OCI-M1 (cell line): ENCODE results near the gene LRP5.

Experiments
- DNase-seq: peaks from one replicate; lab custom pipeline; 2025; lab: John Stamatoyannopoulos, UW

Gene LRP5

GRCh38 chr11:68312117-68312779, at the start of gene LRP5:
Gene LRP5 (plus strand): TSS chr11:68312591. CDS start chr11:68312715, 124 bp downstream.
- DNase-seq = peak; percentile 80

- DNase-seq = no peak
Measured at GRCh38 chr11:68263444-68264035, 48.9 kb upstream of the LRP5 start.

- DNase-seq = no peak
Measured at GRCh38 chr11:68264244-68264643, 48.1 kb upstream of the LRP5 start.

- no peak for DNase-seq
Measured at GRCh38 chr11:68264741-68265540, 47.5 kb upstream of the LRP5 start.

GRCh38 chr11:68266121-68266891, 46.1 kb upstream of the LRP5 start:
- DNase-seq = no peak

GRCh38 chr11:68266936-68267880, 45.2 kb upstream of the LRP5 start:
- no peak for DNase-seq

- no peak for DNase-seq
Measured at GRCh38 chr11:68267881-68268240, 44.5 kb upstream of the LRP5 start.

GRCh38 chr11:68269414-68270081, 42.8 kb upstream of the LRP5 start:
- DNase-seq = no peak

GRCh38 chr11:68270196-68271022, 42.0 kb upstream of the LRP5 start:
- DNase-seq = no peak

GRCh38 chr11:68271023-68271780, 41.2 kb upstream of the LRP5 start:
- peak; percentile 99 for DNase-seq

- DNase-seq = peak; percentile 100
Measured at GRCh38 chr11:68271781-68272608, 40.4 kb upstream of the LRP5 start, which contains the start of gene C11orf24. Gene C11orf24 (minus strand): TSS chr11:68271973. CDS start chr11:68263767, 8,206 bp downstream.

GRCh38 chr11:68273026-68273738, 39.2 kb upstream of the LRP5 start:
- DNase-seq = no peak

GRCh38 chr11:68274306-68274705, 38.1 kb upstream of the LRP5 start:
- no peak for DNase-seq

GRCh38 chr11:68275721-68276507, 36.5 kb upstream of the LRP5 start:
- no peak for DNase-seq

GRCh38 chr11:68276861-68277260, 35.5 kb upstream of the LRP5 start:
- no peak for DNase-seq

- DNase-seq = no peak
Measured at GRCh38 chr11:68279676-68280075, 32.7 kb upstream of the LRP5 start.
